ENCODE data around the gene ZNF787.

- TF ChIP-seq ISL1 (CRISPR knock-in tag; IDR thresholded peaks at IDR 0.05) (no peak), SNAI2 (CRISPR knock-in tag; IDR thresholded peaks at IDR 0.05) (no peak), ZNF8 (CRISPR knock-in tag; IDR thresholded peaks at IDR 0.05) (no peak), ZFP30 (CRISPR knock-in tag; IDR thresholded peaks at IDR 0.05) (no peak), ZC3H10 (CRISPR knock-in tag; IDR thresholded peaks at IDR 0.05) (no peak), ZNF565 (CRISPR knock-in tag; conservative IDR thresholded peaks at IDR 0.05; ENCODE audit: low read depth) (no peak), PATZ1 (CRISPR knock-in tag; IDR thresholded peaks at IDR 0.05; ENCODE audit: borderline replicate concordance) (no peak), RARB (CRISPR knock-in tag; IDR thresholded peaks at IDR 0.05) (no peak), POU6F1 (CRISPR knock-in tag; IDR thresholded peaks at IDR 0.05; ENCODE audit: borderline replicate concordance, low read depth) (no peak), ARNTL (CRISPR knock-in tag; IDR thresholded peaks at IDR 0.05; ENCODE audit: borderline replicate concordance, low read depth) (no peak), TCF4 (CRISPR knock-in tag; IDR thresholded peaks at IDR 0.05; ENCODE audit: borderline replicate concordance) (no peak), ZFP3 (CRISPR knock-in tag; IDR thresholded peaks at IDR 0.05) (no peak)
These were observed 15.3 kb upstream of the ZNF787 start for GRCh38 chr19:56136362-56136761.

All from SK-N-SH treated with all-trans-retinoic acid at 6 μM for 48 hours (cell line).